ENCODE measurements around the gene GNAQ. TPM values are rescaled to one million over a fixed set of nuclear protein-coding genes. Genes with fewer than 3 reads are reported as not detected.

GNAQ gene
- total RNA-seq, 1 experiment from 2014 or later, result 0.51 TPM

- TF ChIP-seq EZH2 (IDR thresholded peaks at IDR 0.05; ENCODE audit: low read length, unreplicated experiment) (no peak), EZH2phosphoT487 (IDR thresholded peaks at IDR 0.05; ENCODE audit: borderline replicate concordance, low read length) (no peak)
- TF ChIP-seq, protein P1, sequence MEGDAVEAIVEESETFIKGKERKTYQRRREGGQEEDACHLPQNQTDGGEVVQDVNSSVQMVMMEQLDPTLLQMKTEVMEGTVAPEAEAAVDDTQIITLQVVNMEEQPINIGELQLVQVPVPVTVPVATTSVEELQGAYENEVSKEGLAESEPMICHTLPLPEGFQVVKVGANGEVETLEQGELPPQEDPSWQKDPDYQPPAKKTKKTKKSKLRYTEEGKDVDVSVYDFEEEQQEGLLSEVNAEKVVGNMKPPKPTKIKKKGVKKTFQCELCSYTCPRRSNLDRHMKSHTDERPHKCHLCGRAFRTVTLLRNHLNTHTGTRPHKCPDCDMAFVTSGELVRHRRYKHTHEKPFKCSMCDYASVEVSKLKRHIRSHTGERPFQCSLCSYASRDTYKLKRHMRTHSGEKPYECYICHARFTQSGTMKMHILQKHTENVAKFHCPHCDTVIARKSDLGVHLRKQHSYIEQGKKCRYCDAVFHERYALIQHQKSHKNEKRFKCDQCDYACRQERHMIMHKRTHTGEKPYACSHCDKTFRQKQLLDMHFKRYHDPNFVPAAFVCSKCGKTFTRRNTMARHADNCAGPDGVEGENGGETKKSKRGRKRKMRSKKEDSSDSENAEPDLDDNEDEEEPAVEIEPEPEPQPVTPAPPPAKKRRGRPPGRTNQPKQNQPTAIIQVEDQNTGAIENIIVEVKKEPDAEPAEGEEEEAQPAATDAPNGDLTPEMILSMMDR (conservative IDR thresholded peaks at IDR 0.05; ENCODE audit: low read depth, low read length), result no peak
- ChIA-PET POLR2A (ENCODE audit: unreplicated experiment) (no interaction called here), CTCF (interaction anchor here (0.6 to 2.0 kb wide), 3 partner anchors 31 to 316 kb away, joined by 5 to 11 read pairs (median 8); no protein-coding TSS in a partner anchor)
- H3K27ac ChIP-seq (ENCODE audit: low read length), result no peak overlapping the region
- intact Hi-C loops (cut with micrococcal nuclease), result loop anchor here (2.0 to 5.0 kb wide), 5 partner anchors 43 to 225 kb away; no protein-coding TSS in a partner anchor
- BruUV-seq (replicated peaks), result no TSS peak
- no peaks in the 10 kb centered on the region for H4K20me1 ChIP-seq (ENCODE audit: low read length)
- H3K36me3 ChIP-seq (ENCODE audit: low read depth, low read length), result no peaks in the 10 kb centered on the region
- H3K4me2 ChIP-seq (ENCODE audit: low read length), result no peak overlapping the region
- H3K9ac ChIP-seq (ENCODE audit: low read length), result no peak overlapping the region
- no peaks in the 10 kb centered on the region for H3F3A ChIP-seq (ENCODE audit: low read length, unreplicated experiment)
- peaks cover 7% of the 10 kb centered on the region for H3K4me1 ChIP-seq (ENCODE audit: insufficient read depth, low read length)
- no peak overlapping the region for H2AFZ ChIP-seq (ENCODE audit: low read length)
- no peak overlapping the region for H3K4me3 ChIP-seq (ENCODE audit: low read length)
- no peaks in the 10 kb centered on the region for H3K27me3 ChIP-seq (ENCODE audit: low read length)
- ATAC-seq, result peak; percentile 24; the same call in 1 of the 2 replicates
- no peaks in the 10 kb centered on the region for H3K9me2 ChIP-seq (replicated peaks; ENCODE audit: low read length)
- H3K79me2 ChIP-seq (ENCODE audit: low read length), result no peaks in the 10 kb centered on the region
- DNase-seq, result peak; percentile 2
- no peaks in the 10 kb centered on the region for H3K9me3 ChIP-seq (ENCODE audit: low read length)
Observed at GRCh38 chr9:77750284-77750683, 281.3 kb downstream of the GNAQ start.

- no peak overlapping the region for H2AFZ ChIP-seq (ENCODE audit: low read length)
- H3K4me3 ChIP-seq (ENCODE audit: low read length), result no peak overlapping the region
- CTCF ChIA-PET, result interaction anchor here (0.7 kb wide), 1 partner anchor 260 kb away, joined by 3 read pairs; no protein-coding TSS in a partner anchor
- TF ChIP-seq EZH2phosphoT487 (IDR thresholded peaks at IDR 0.05; ENCODE audit: borderline replicate concordance, low read length) (no peak), EZH2 (IDR thresholded peaks at IDR 0.05; ENCODE audit: low read length, unreplicated experiment) (no peak)
- TF ChIP-seq, protein P1 (conservative IDR thresholded peaks at IDR 0.05; ENCODE audit: low read depth, low read length), result no peak
- H3K27ac ChIP-seq (ENCODE audit: low read length), result no peak overlapping the region
- no peaks in the 10 kb centered on the region for H3K9me2 ChIP-seq (replicated peaks; ENCODE audit: low read length)
- no peak overlapping the region for H3K4me2 ChIP-seq (ENCODE audit: low read length)
- POLR2A ChIA-PET (ENCODE audit: unreplicated experiment), result no interaction called here
- H3K27me3 ChIP-seq (ENCODE audit: low read length), result no peaks in the 10 kb centered on the region
- no peak for ATAC-seq
- no peaks in the 10 kb centered on the region for H3K79me2 ChIP-seq (ENCODE audit: low read length)
- no peaks in the 10 kb centered on the region for H4K20me1 ChIP-seq (ENCODE audit: low read length)
- H3K9me3 ChIP-seq (ENCODE audit: low read length), result no peaks in the 10 kb centered on the region
- no peaks in the 10 kb centered on the region for H3K36me3 ChIP-seq (ENCODE audit: low read depth, low read length)
- H3K4me1 ChIP-seq (ENCODE audit: insufficient read depth, low read length), result peaks cover 7% of the 10 kb centered on the region
- intact Hi-C loops (cut with micrococcal nuclease), result no loop called here
- BruUV-seq (replicated peaks), result no TSS peak
- H3F3A ChIP-seq (ENCODE audit: low read length, unreplicated experiment), result no peaks in the 10 kb centered on the region
- H3K9ac ChIP-seq (ENCODE audit: low read length), result no peak overlapping the region
- DNase-seq, result no peak
Observed at GRCh38 chr9:77748214-77748772, 283.3 kb downstream of the GNAQ start.

DNA sequence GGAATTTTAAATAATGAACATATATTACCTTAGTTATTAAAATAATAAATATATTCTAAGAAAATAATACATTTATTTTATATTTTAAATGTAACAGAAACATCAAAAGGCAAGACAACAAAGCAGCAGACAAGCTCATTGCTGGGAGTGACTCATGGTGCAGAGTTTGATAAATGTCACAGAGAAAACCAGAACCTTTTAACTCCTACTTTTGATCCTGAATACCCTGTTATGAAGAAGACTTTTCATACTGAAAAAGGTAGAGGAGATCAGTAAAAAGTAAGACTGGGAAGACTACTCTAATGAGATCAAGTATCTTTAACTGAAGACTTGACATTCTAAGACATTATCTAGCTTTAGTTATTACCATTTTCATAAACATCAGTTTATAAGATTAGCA lies 284.4 kb downstream of the GNAQ start:
- intact Hi-C loops (cut with micrococcal nuclease), result no loop called here
- BruUV-seq (replicated peaks), result no TSS peak
- H3K4me3 ChIP-seq (ENCODE audit: low read length), result no peak overlapping the region
- TF ChIP-seq EZH2 (IDR thresholded peaks at IDR 0.05; ENCODE audit: low read length, unreplicated experiment) (no peak), EZH2phosphoT487 (IDR thresholded peaks at IDR 0.05; ENCODE audit: borderline replicate concordance, low read length) (no peak)
- CTCF ChIA-PET, result interaction anchor here (0.7 kb wide), 2 partner anchors 23 to 87 kb away, joined by 4 read pairs; no protein-coding TSS in a partner anchor
- ATAC-seq (no peak), DNase-seq (no peak)
- no peaks in the 10 kb centered on the region for H3K9me2 ChIP-seq (replicated peaks; ENCODE audit: low read length)
- H3K79me2 ChIP-seq (ENCODE audit: low read length), result no peaks in the 10 kb centered on the region
- H3K4me1 ChIP-seq (ENCODE audit: insufficient read depth, low read length), result peaks cover 7% of the 10 kb centered on the region
- no peaks in the 10 kb centered on the region for H4K20me1 ChIP-seq (ENCODE audit: low read length)
- H3K9me3 ChIP-seq (ENCODE audit: low read length), result no peaks in the 10 kb centered on the region
- H3K27ac ChIP-seq (ENCODE audit: low read length), result no peak overlapping the region
- no peaks in the 10 kb centered on the region for H3K27me3 ChIP-seq (ENCODE audit: low read length)
- H3F3A ChIP-seq (ENCODE audit: low read length, unreplicated experiment), result no peaks in the 10 kb centered on the region
- H3K4me2 ChIP-seq (ENCODE audit: low read length), result no peak overlapping the region
- no peak overlapping the region for H3K9ac ChIP-seq (ENCODE audit: low read length)
- no peak overlapping the region for H2AFZ ChIP-seq (ENCODE audit: low read length)
- POLR2A ChIA-PET (ENCODE audit: unreplicated experiment), result no interaction called here
- H3K36me3 ChIP-seq (ENCODE audit: low read depth, low read length), result no peaks in the 10 kb centered on the region
